H9 (cell line): ENCODE measurements around the gene PHLDA2. TPM values are rescaled to one million over a fixed set of nuclear protein-coding genes. Genes with fewer than 3 reads are reported as not detected.

Experiments
- DNase-seq: peaks from one replicate; pipeline ENCODE4 v3.0.0-alpha.2; 2017
- H2AFZ ChIP-seq: one replicate; pipeline ENCODE4 v1.6.1; 2013; ENCODE audit warnings: mild to moderate bottlenecking, low read length, control low read depth, moderate library complexity
- H2AK5ac ChIP-seq: 2 replicates; pipeline ENCODE4 v1.6.1; 2013; ENCODE audit warnings: low read length, control low read depth, mixed read lengths; ENCODE audit not compliant: insufficient read length
- H2BK120ac ChIP-seq: one replicate; pipeline ENCODE4 v1.6.1; 2013; ENCODE audit warnings: low read depth, mild to moderate bottlenecking, low read length, control low read depth, inconsistent platforms; ENCODE audit not compliant: poor library complexity, severe bottlenecking
- H2BK12ac ChIP-seq: 2 replicates; pipeline ENCODE4 v1.6.1; 2013; ENCODE audit warnings: low read length, control low read depth, mixed read lengths, low read depth; ENCODE audit not compliant: insufficient read length
- H2BK15ac ChIP-seq: 2 replicates; pipeline ENCODE4 v1.6.1; 2013; ENCODE audit warnings: low read depth, low read length, control low read depth
- H2BK20ac ChIP-seq: one replicate; pipeline ENCODE4 v1.6.1; 2013; ENCODE audit warnings: low read depth, mild to moderate bottlenecking, low read length, control low read depth, inconsistent platforms; ENCODE audit not compliant: poor library complexity, severe bottlenecking
- H2BK5ac ChIP-seq: 2 replicates; pipeline ENCODE4 v1.6.1; 2013; ENCODE audit warnings: low read length, control low read depth, mixed read lengths; ENCODE audit not compliant: insufficient read length
- H3K14ac ChIP-seq: 2 replicates; pipeline ENCODE4 v1.6.1; 2013; ENCODE audit warnings: low read length, control low read depth; ENCODE audit not compliant: insufficient read depth
- H3K18ac ChIP-seq: 2 replicates; pipeline ENCODE4 v1.6.1; 2013; ENCODE audit warnings: low read depth, mild to moderate bottlenecking, mixed read lengths, low read length, control low read depth; ENCODE audit not compliant: insufficient read length
- H3K23ac ChIP-seq: 2 replicates; pipeline ENCODE4 v1.6.1; 2013; ENCODE audit warnings: low read length, control low read depth, mixed read lengths, low read depth; ENCODE audit not compliant: insufficient read length
- H3K23me2 ChIP-seq: 2 replicates; pipeline ENCODE4 v1.6.1; 2013; ENCODE audit warnings: low read depth, mild to moderate bottlenecking, mixed read lengths, low read length, control low read depth; ENCODE audit not compliant: insufficient read length, poor library complexity, severe bottlenecking
- H3K27ac ChIP-seq: 2 replicates; pipeline ENCODE4 v1.5.1; 2013; ENCODE audit warnings: low read length, control low read depth, mixed read lengths, low read depth; ENCODE audit not compliant: insufficient read length
- H3K27me3 ChIP-seq: 2 replicates; pipeline ENCODE4 v1.6.1; 2013; ENCODE audit warnings: low read length, control low read depth, inconsistent platforms; ENCODE audit not compliant: insufficient read depth
- H3K4ac ChIP-seq: 2 replicates; pipeline ENCODE4 v1.6.1; 2013; ENCODE audit warnings: low read depth, mild to moderate bottlenecking, control low read depth, inconsistent platforms, low read length, moderate library complexity
- H3K4me1 ChIP-seq: 2 replicates; pipeline ENCODE4 v1.6.1; 2013; ENCODE audit warnings: low read length, control low read depth, inconsistent platforms; ENCODE audit not compliant: insufficient read depth
- H3K4me2 ChIP-seq: 2 replicates; pipeline ENCODE4 v1.6.1; 2013; ENCODE audit warnings: low read length, control low read depth, mixed read lengths; ENCODE audit not compliant: insufficient read length, insufficient read depth
- H3K56ac ChIP-seq: 2 replicates; pipeline ENCODE4 v1.6.1; 2013; ENCODE audit warnings: low read depth, mild to moderate bottlenecking, mixed read lengths, low read length, control low read depth; ENCODE audit not compliant: insufficient read length
- H3K79me1 ChIP-seq: 2 replicates; pipeline ENCODE4 v1.6.1; 2013; ENCODE audit warnings: low read depth, mild to moderate bottlenecking, moderate library complexity, low read length, control low read depth, inconsistent platforms; ENCODE audit not compliant: insufficient read depth, poor library complexity, severe bottlenecking
- H3K79me2 ChIP-seq: 2 replicates; pipeline ENCODE4 v1.6.1; 2013; ENCODE audit warnings: low read length, control low read depth, inconsistent platforms; ENCODE audit not compliant: insufficient read depth
- H3K9ac ChIP-seq: 2 replicates; pipeline ENCODE4 v1.6.1; 2013; ENCODE audit warnings: low read length, control low read depth, mixed read lengths; ENCODE audit not compliant: insufficient read length; ENCODE audit errors: extremely low read depth
- H3K9me3 ChIP-seq: one replicate; pipeline ENCODE4 v1.6.1; 2013; ENCODE audit warnings: low read depth, low read length, inconsistent platforms; ENCODE audit not compliant: control insufficient read depth
- H3T11ph ChIP-seq: one replicate; pipeline ENCODE4 v1.6.1; 2013; ENCODE audit warnings: mild to moderate bottlenecking, low read length, control low read depth, inconsistent platforms
- H4K20me1 ChIP-seq: one replicate; pipeline ENCODE4 v1.6.1; 2013; ENCODE audit not compliant: control insufficient read depth, insufficient read length, insufficient read depth
- H4K5ac ChIP-seq: 2 replicates; pipeline ENCODE4 v1.6.1; 2013; ENCODE audit warnings: low read depth, mild to moderate bottlenecking, mixed read lengths, low read length, control low read depth; ENCODE audit not compliant: insufficient read length
- H4K8ac ChIP-seq: replicated peaks from 2 replicates; pipeline ENCODE4 v1.6.1; 2013; ENCODE audit warnings: low read length, control low read depth, mixed read lengths, low read depth; ENCODE audit not compliant: insufficient read length
- H4K91ac ChIP-seq: 2 replicates; pipeline ENCODE4 v1.6.1; 2013; ENCODE audit warnings: low read depth, mild to moderate bottlenecking, moderate library complexity, mixed read lengths, low read length, control low read depth; ENCODE audit not compliant: insufficient read length
- H3K27ac Mint-ChIP-seq, 3 experiments: 2 replicates in 2 of 3; 3 replicates in 1 of 3; pipeline ENCODE4 v1.8.0; 2020 to 2021; ENCODE audit warnings: mixed read lengths in 3 of 3, mild to moderate bottlenecking in 1 of 3, moderate library complexity in 1 of 3
- H3K27me3 Mint-ChIP-seq: 2 replicates; pipeline ENCODE4 v1.8.0; 2021; ENCODE audit warnings: low read depth, mild to moderate bottlenecking, moderate library complexity, mixed read lengths
- H3K36me3 Mint-ChIP-seq, 3 experiments: 2 replicates in 2 of 3; 3 replicates in 1 of 3; pipeline ENCODE4 v1.8.0; 2020 to 2021; ENCODE audit warnings: low read depth in 3 of 3, mixed read lengths in 3 of 3; ENCODE audit not compliant: insufficient read depth in 1 of 3
- H3K4me1 Mint-ChIP-seq, 2 experiments: 2 replicates each; pipeline ENCODE4 v1.8.0; 2020; ENCODE audit warnings: mixed read lengths in 2 of 2
- H3K4me3 Mint-ChIP-seq, 2 experiments: 2 replicates in 1 of 2; 3 replicates in 1 of 2; pipeline ENCODE4 v1.8.0; 2020 to 2021; ENCODE audit warnings: mild to moderate bottlenecking in 2 of 2, mixed read lengths in 2 of 2, moderate library complexity in 1 of 2
- H3K9me3 Mint-ChIP-seq, 2 experiments: 2 replicates in 1 of 2; 3 replicates in 1 of 2; pipeline ENCODE4 v1.8.0; 2020; ENCODE audit warnings: mild to moderate bottlenecking in 2 of 2, mixed read lengths in 2 of 2, moderate library complexity in 1 of 2
- CTCF ChIP-seq: fragments of 200-600 bp; sonication (generic); conservative IDR thresholded peaks from 3 replicates; pipeline ENCODE4 v1.8.0; 2021; ENCODE audit warnings: antibody characterized with exemption, mild to moderate bottlenecking
- WGBS: extraction: QIAGEN DNeasy Blood & Tissue Kit; methylation state at CpG from one replicate; pipeline ENCODE4 v1.1.7; 2013; ENCODE audit warnings: missing lambda C conversion rate, low lambda C conversion rate, mixed read lengths; ENCODE audit not compliant: insufficient read length; ENCODE audit errors: extremely low coverage; 5-methylcytosine and 5-hydroxymethylcytosine counted together
- total RNA-seq: library from RNA; stranded (reverse); gene quantifications from 2 replicates; pipeline ENCODE4 v1.2.1, GENCODE V29; 2021

PHLDA2 gene
- total RNA-seq, 1 experiment from 2014 or later, result 42.8 TPM

- H3K9me3 Mint-ChIP-seq, result peaks cover 32% of the 10 kb centered on the region in 2 experiments
- peaks cover 15% of the 10 kb centered on the region in 2 experiments for H3K4me1 Mint-ChIP-seq
- Histone ChIP-seq H3K4me1 (peaks cover 3% of the 10 kb centered on the region; the same call in 1 of the 2 replicates), H2AFZ (no peak overlapping the region), H2BK120ac (no peak overlapping the region), H3K56ac (no peak overlapping the region), H3K79me2 (no peaks in the 10 kb centered on the region), H3K14ac (no peak overlapping the region), H2AK5ac (no peak overlapping the region), H3K4ac (no peak overlapping the region), H4K20me1 (no peaks in the 10 kb centered on the region), H3K4me2 (no peak overlapping the region), H4K91ac (no peak overlapping the region), H3K79me1 (no peaks in the 10 kb centered on the region), H3K9ac (no peak overlapping the region), H4K5ac (no peak overlapping the region), H3K18ac (no peak overlapping the region), H2BK20ac (no peak overlapping the region), H4K8ac (no peak overlapping the region), H3K23me2 (no peaks in the 10 kb centered on the region), H3K27me3 (no peaks in the 10 kb centered on the region), H3K23ac (no peak overlapping the region), H2BK5ac (no peak overlapping the region), H3K27ac (no peak overlapping the region), H2BK15ac (no peak overlapping the region), H2BK12ac (no peak overlapping the region), H3T11ph (no peak overlapping the region), H3K9me3 (peaks cover 22% of the 10 kb centered on the region)
- H3K36me3 Mint-ChIP-seq, result peaks cover 38 to 52% (median 48%) of the 10 kb centered on the region in 3 experiments
- no peak for TF ChIP-seq CTCF
- no peak overlapping the region for H3K27ac Mint-ChIP-seq
- no peak for DNase-seq
- peaks cover 19% of the 10 kb centered on the region for H3K27me3 Mint-ChIP-seq
- H3K4me3 Mint-ChIP-seq, result no peak overlapping the region
- WGBS, result no CpG with 5 or more reads among the region's 10 CpGs
These were observed 12.0 kb upstream of the PHLDA2 start for GRCh38 chr11:2940921-2941821.
